HG03378 (cell line): Measurements from ENCODE around the gene HSPG2.
"Not testable (repeated sequence)": the region's sequence is repeated elsewhere in the genome, so short reads cannot be mapped to it uniquely, and the experiment has no call there.

Experiments
- ATAC-seq: cut with Tn5 transposase; IDR thresholded peaks from one replicate; pipeline ENCODE4 v1.9.1; 2021; ENCODE audit warnings: mild to moderate bottlenecking, moderate library complexity; ENCODE audit not compliant: unreplicated experiment

HSPG2 gene

GRCh38 chr1:21914880-21915640, 22.1 kb downstream of the HSPG2 start:
- no peak for ATAC-seq

GRCh38 chr1:21914450-21914849, 22.7 kb downstream of the HSPG2 start:
- ATAC-seq = no peak

- ATAC-seq = no peak
Observed at GRCh38 chr1:21913763-21914162, 23.3 kb downstream of the HSPG2 start.

- no peak for ATAC-seq
Observed at GRCh38 chr1:21913258-21913657, 23.9 kb downstream of the HSPG2 start.

GRCh38 chr1:21912038-21912758, 24.9 kb downstream of the HSPG2 start:
- no peak for ATAC-seq

- no peak for ATAC-seq
Observed at GRCh38 chr1:21911205-21912001, 25.7 kb downstream of the HSPG2 start.

GRCh38 chr1:21910558-21911204, 26.4 kb downstream of the HSPG2 start:
- ATAC-seq = no peak

- no peak for ATAC-seq
Observed at GRCh38 chr1:21909787-21910503, 27.2 kb downstream of the HSPG2 start.

- ATAC-seq = no peak
Observed at GRCh38 chr1:21909286-21909759, 27.8 kb downstream of the HSPG2 start.

GRCh38 chr1:21907737-21908534, 29.2 kb downstream of the HSPG2 start:
- ATAC-seq = not testable (repeated sequence)

GRCh38 chr1:21907079-21907418, 30.1 kb downstream of the HSPG2 start:
- no peak for ATAC-seq

GRCh38 chr1:21906173-21907078, 30.7 kb downstream of the HSPG2 start:
- no peak for ATAC-seq

GRCh38 chr1:21904704-21905520, 32.2 kb downstream of the HSPG2 start:
- ATAC-seq = no peak

GRCh38 chr1:21904454-21904703, 32.7 kb downstream of the HSPG2 start:
- ATAC-seq = no peak

GRCh38 chr1:21903638-21904453, 33.3 kb downstream of the HSPG2 start:
- no peak for ATAC-seq

GRCh38 chr1:21902026-21903012, 34.8 kb downstream of the HSPG2 start:
- no peak for ATAC-seq
